Measurements from ENCODE around the gene WNK2. TPM values are rescaled to one million over a fixed set of nuclear protein-coding genes. Genes with fewer than 3 reads are reported as not detected.

Gene WNK2
- total RNA-seq, 2 donors from 2014 or later, result not detected

GRCh38 chr9:93288891-93289883 lies 105.2 kb downstream of the WNK2 start:
- no peak for DNase-seq
- Mint-ChIP-seq H3K27me3 (peaks cover 57% of the 10 kb centered on the region), H3K27ac (no peak overlapping the region), H3K36me3 (ENCODE audit: low read depth) (peaks cover 7% of the 10 kb centered on the region), H3K4me1 (peaks cover 9% of the 10 kb centered on the region), H3K4me3 (no peak overlapping the region)
- no peaks in the 10 kb centered on the region for H3K9me3 ChIP-seq (ENCODE audit: control insufficient read depth, low read length, poor library complexity, severe bottlenecking)
- ATAC-seq, result no peak

- DNase-seq, result no peak
- peaks cover 59% of the 10 kb centered on the region for H3K27me3 Mint-ChIP-seq
- no peaks in the 10 kb centered on the region for H3K9me3 ChIP-seq (ENCODE audit: control insufficient read depth, low read length, poor library complexity, severe bottlenecking)
- ATAC-seq, result no peak
- H3K4me3 Mint-ChIP-seq, result no peak overlapping the region
- H3K36me3 Mint-ChIP-seq (ENCODE audit: low read depth), result peaks cover 9% of the 10 kb centered on the region
- H3K4me1 Mint-ChIP-seq, result peaks cover 13% of the 10 kb centered on the region
- no peak overlapping the region for H3K27ac Mint-ChIP-seq
These were observed 106.8 kb downstream of the WNK2 start for GRCh38 chr9:93290495-93291434.

GRCh38 chr9:93291536-93292287 lies 107.8 kb downstream of the WNK2 start:
- no peak overlapping the region for H3K4me3 Mint-ChIP-seq
- no peak overlapping the region for H3K27ac Mint-ChIP-seq
- ATAC-seq (no peak), DNase-seq (no peak)
- H3K9me3 ChIP-seq (ENCODE audit: control insufficient read depth, low read length, poor library complexity, severe bottlenecking), result no peaks in the 10 kb centered on the region
- peaks cover 12% of the 10 kb centered on the region for H3K4me1 Mint-ChIP-seq
- peaks cover 49% of the 10 kb centered on the region for H3K27me3 Mint-ChIP-seq
- peaks cover 8% of the 10 kb centered on the region for H3K36me3 Mint-ChIP-seq (ENCODE audit: low read depth)

- no peak overlapping the region for H3K4me3 Mint-ChIP-seq
- ATAC-seq, result no peak
- no peak for DNase-seq
- peaks cover 44% of the 10 kb centered on the region for H3K27me3 Mint-ChIP-seq
- peaks cover 11% of the 10 kb centered on the region for H3K4me1 Mint-ChIP-seq
- peaks cover 7% of the 10 kb centered on the region for H3K36me3 Mint-ChIP-seq (ENCODE audit: low read depth)
- H3K9me3 ChIP-seq (ENCODE audit: control insufficient read depth, low read length, poor library complexity, severe bottlenecking), result no peaks in the 10 kb centered on the region
- no peak overlapping the region for H3K27ac Mint-ChIP-seq
These were observed 108.3 kb downstream of the WNK2 start for GRCh38 chr9:93292288-93292615.

GRCh38 chr9:93292664-93293328 lies 108.9 kb downstream of the WNK2 start:
- ATAC-seq (no peak), DNase-seq (no peak)
- no peaks in the 10 kb centered on the region for H3K9me3 ChIP-seq (ENCODE audit: control insufficient read depth, low read length, poor library complexity, severe bottlenecking)
- no peak overlapping the region for H3K27ac Mint-ChIP-seq
- peaks cover 7% of the 10 kb centered on the region for H3K36me3 Mint-ChIP-seq (ENCODE audit: low read depth)
- H3K4me1 Mint-ChIP-seq, result peaks cover 15% of the 10 kb centered on the region
- H3K27me3 Mint-ChIP-seq, result peaks cover 38% of the 10 kb centered on the region
- H3K4me3 Mint-ChIP-seq, result no peak overlapping the region

- H3K9me3 ChIP-seq (ENCODE audit: control insufficient read depth, low read length, poor library complexity, severe bottlenecking), result no peaks in the 10 kb centered on the region
- no peak for ATAC-seq
- peaks cover 15% of the 10 kb centered on the region for H3K4me1 Mint-ChIP-seq
These were observed 110.1 kb downstream of the WNK2 start for GRCh38 chr9:93294011-93294410.

GRCh38 chr9:93295031-93295430 lies 111.1 kb downstream of the WNK2 start:
- DNase-seq, result no peak
- H3K4me1 Mint-ChIP-seq, result peaks cover 14% of the 10 kb centered on the region
- no peak for ATAC-seq

More at GRCh38 chr9:93294011-93294410, 110.1 kb downstream of the WNK2 start:
- H3K36me3 Mint-ChIP-seq (ENCODE audit: low read depth), result peaks cover 7% of the 10 kb centered on the region
- H3K4me3 Mint-ChIP-seq, result no peak overlapping the region
- DNase-seq, result no peak
- peaks cover 32% of the 10 kb centered on the region for H3K27me3 Mint-ChIP-seq
- H3K27ac Mint-ChIP-seq, result no peak overlapping the region

GRCh38 chr9:93295456-93296076 lies 111.6 kb downstream of the WNK2 start:
- DNase-seq, result no peak
- Mint-ChIP-seq H3K4me3 (no peak overlapping the region), H3K4me1 (peaks cover 14% of the 10 kb centered on the region), H3K27ac (no peak overlapping the region), H3K36me3 (ENCODE audit: low read depth) (peaks cover 7% of the 10 kb centered on the region), H3K27me3 (peaks cover 25% of the 10 kb centered on the region)
- no peaks in the 10 kb centered on the region for H3K9me3 ChIP-seq (ENCODE audit: control insufficient read depth, low read length, poor library complexity, severe bottlenecking)
- ATAC-seq, result no peak

More at GRCh38 chr9:93295031-93295430, 111.1 kb downstream of the WNK2 start:
- no peaks in the 10 kb centered on the region for H3K9me3 ChIP-seq (ENCODE audit: control insufficient read depth, low read length, poor library complexity, severe bottlenecking)
- peaks cover 28% of the 10 kb centered on the region for H3K27me3 Mint-ChIP-seq
- no peak overlapping the region for H3K27ac Mint-ChIP-seq
- peaks cover 7% of the 10 kb centered on the region for H3K36me3 Mint-ChIP-seq (ENCODE audit: low read depth)
- no peak overlapping the region for H3K4me3 Mint-ChIP-seq

- no peak for DNase-seq
- H3K9me3 ChIP-seq (ENCODE audit: control insufficient read depth, low read length, poor library complexity, severe bottlenecking), result no peaks in the 10 kb centered on the region
- ATAC-seq, result no peak
- H3K27ac Mint-ChIP-seq, result no peak overlapping the region
- peaks cover 7% of the 10 kb centered on the region for H3K36me3 Mint-ChIP-seq (ENCODE audit: low read depth)
- H3K27me3 Mint-ChIP-seq, result peaks cover 16% of the 10 kb centered on the region
- H3K4me1 Mint-ChIP-seq, result peaks cover 14% of the 10 kb centered on the region
- H3K4me3 Mint-ChIP-seq, result no peak overlapping the region
These were observed 113.0 kb downstream of the WNK2 start for GRCh38 chr9:93296889-93297480.

- H3K4me3 Mint-ChIP-seq, result no peak overlapping the region
- ATAC-seq (no peak), DNase-seq (no peak)
- no peak overlapping the region for H3K27ac Mint-ChIP-seq
- H3K9me3 ChIP-seq (ENCODE audit: control insufficient read depth, low read length, poor library complexity, severe bottlenecking), result no peaks in the 10 kb centered on the region
- H3K36me3 Mint-ChIP-seq (ENCODE audit: low read depth), result peaks cover 7% of the 10 kb centered on the region
- H3K27me3 Mint-ChIP-seq, result peaks cover 20% of the 10 kb centered on the region
- H3K4me1 Mint-ChIP-seq, result peaks cover 14% of the 10 kb centered on the region
These were observed 113.9 kb downstream of the WNK2 start for GRCh38 chr9:93297659-93298497.
